A673 (cell line): Measurements from ENCODE around the gene FBXL17. TPM values are rescaled to one million over a fixed set of nuclear protein-coding genes. Genes with fewer than 3 reads are reported as not detected.

ENCODE experiments used
- BruUV-seq: library from RNA; stranded (reverse); fragments of 400-500 nt; replicated peaks from 2 replicates; lab custom pipeline; 2021; lab: Mats Ljungman, UMichigan
- CTCF ChIA-PET: fragments of 300-600 bp; sonication (Branson Sonifier 250); formaldehyde crosslinking; loops from one replicate; lab custom pipeline; 2022; ENCODE audit warnings: antibody characterized with exemption; lab: Charles Lee
- POLR2A ChIA-PET: fragments of 300-600 bp; sonication (Branson Sonifier 250); formaldehyde crosslinking; loops from one replicate; lab custom pipeline; 2022; ENCODE audit warnings: antibody characterized with exemption; ENCODE audit not compliant: low non-redundant PET; lab: Charles Lee
- DNase-seq: peaks from one replicate; pipeline ENCODE4 v3.0.0-alpha.2; 2015; ENCODE audit warnings: low spot score
- H3K27ac ChIP-seq: fragments of 200-600 bp; sonication (generic); 2 replicates; pipeline ENCODE4 v1.5.1; 2016; ENCODE audit warnings: mixed run types, low read depth, mild to moderate bottlenecking, mixed read lengths, antibody characterized with exemption, low read length; ENCODE audit not compliant: poor library complexity, severe bottlenecking
- H3K27me3 ChIP-seq: fragments of 200-600 bp; sonication (generic); replicated peaks from 2 replicates; pipeline ENCODE4 v1.6.1; 2017; ENCODE audit warnings: mixed run types, low read depth, mild to moderate bottlenecking, mixed read lengths, antibody characterized with exemption, low read length; ENCODE audit not compliant: insufficient read depth, poor library complexity
- H3K36me3 ChIP-seq: fragments of 200-600 bp; sonication (generic); 2 replicates; pipeline ENCODE4 v1.6.1; 2016; ENCODE audit warnings: mixed run types, mild to moderate bottlenecking, mixed read lengths, antibody characterized with exemption, low read length; ENCODE audit not compliant: insufficient read depth, poor library complexity, severe bottlenecking
- H3K4me1 ChIP-seq: fragments of 200-600 bp; sonication (generic); 2 replicates; pipeline ENCODE4 v1.6.1; 2017; ENCODE audit warnings: mixed run types, mild to moderate bottlenecking, mixed read lengths, antibody characterized with exemption, low read length; ENCODE audit not compliant: insufficient read depth, poor library complexity, severe bottlenecking
- H3K4me3 ChIP-seq: fragments of 200-600 bp; sonication (generic); 2 replicates; pipeline ENCODE4 v1.5.1; 2016; ENCODE audit warnings: low read depth, mixed run types, mild to moderate bottlenecking, mixed read lengths, low read length; ENCODE audit not compliant: poor library complexity, severe bottlenecking
- H3K9me3 ChIP-seq: fragments of 200-600 bp; sonication (generic); 2 replicates; pipeline ENCODE4 v1.6.1; 2016; ENCODE audit warnings: mixed run types, low read depth, mild to moderate bottlenecking, mixed read lengths, antibody characterized with exemption, low read length; ENCODE audit not compliant: poor library complexity, severe bottlenecking
- CTCF ChIP-seq: fragments of 300-800, 200-600 bp; sonication (generic); conservative IDR thresholded peaks from 2 replicates; pipeline ENCODE4 v1.5.1; 2017; ENCODE audit warnings: low read depth, mild to moderate bottlenecking, antibody characterized with exemption, low read length, moderate library complexity, mixed read lengths
- EZH2 ChIP-seq: fragments of 200-600 bp; sonication (generic); IDR thresholded peaks from 2 replicates; pipeline ENCODE4 v1.6.1; 2017; ENCODE audit warnings: borderline replicate concordance, low read depth, mild to moderate bottlenecking, mixed read lengths, antibody characterized with exemption, low read length; ENCODE audit not compliant: poor library complexity, severe bottlenecking
- intact Hi-C: fragments of 100-400 bp; cut with micrococcal nuclease; formaldehyde crosslinking; loops from one replicate; pipeline ENCODE4 v1.10.0; 2022; ENCODE audit not compliant: unreplicated experiment
- total RNA-seq: library from RNA; stranded (reverse); gene quantifications from 2 replicates; pipeline ENCODE4 v1.2.3, GENCODE V29; 2021

The FBXL17 gene
- total RNA-seq, 1 experiment from 2014 or later = 5.7 TPM

- no peaks in the 10 kb centered on the region for H3K36me3 ChIP-seq
- TF ChIP-seq EZH2 (no peak), CTCF (no peak)
- no TSS peak for BruUV-seq
- ChIA-PET CTCF (no interaction called here), POLR2A (no interaction called here)
- DNase-seq = no peak
- H3K27me3 ChIP-seq = no peaks in the 10 kb centered on the region
- intact Hi-C loops = no loop called here
- H3K9me3 ChIP-seq = no peaks in the 10 kb centered on the region
- H3K27ac ChIP-seq = no peak overlapping the region
- H3K4me1 ChIP-seq = no peaks in the 10 kb centered on the region
- no peak overlapping the region for H3K4me3 ChIP-seq
Observed at GRCh38 chr5:108084105-108084504, 297.8 kb downstream of the FBXL17 start.

GRCh38 chr5:108083232-108083631, 298.7 kb downstream of the FBXL17 start:
- no peaks in the 10 kb centered on the region for H3K27me3 ChIP-seq
- ChIA-PET POLR2A (no interaction called here), CTCF (no interaction called here)
- no TSS peak for BruUV-seq
- intact Hi-C loops = no loop called here
- no peak overlapping the region for H3K27ac ChIP-seq
- H3K36me3 ChIP-seq = no peaks in the 10 kb centered on the region
- DNase-seq = no peak
- no peaks in the 10 kb centered on the region for H3K4me1 ChIP-seq
- H3K9me3 ChIP-seq = no peaks in the 10 kb centered on the region
- H3K4me3 ChIP-seq = no peak overlapping the region
- TF ChIP-seq EZH2 = no peak
- no peak for TF ChIP-seq CTCF

GRCh38 chr5:108081707-108082106, 300.2 kb downstream of the FBXL17 start:
- DNase-seq = no peak
- Histone ChIP-seq H3K4me3 (no peak overlapping the region), H3K36me3 (no peaks in the 10 kb centered on the region), H3K4me1 (no peaks in the 10 kb centered on the region), H3K27ac (no peak overlapping the region), H3K27me3 (no peaks in the 10 kb centered on the region), H3K9me3 (no peaks in the 10 kb centered on the region)
- TF ChIP-seq EZH2 (no peak), CTCF (no peak)
- intact Hi-C loops = no loop called here
- BruUV-seq = no TSS peak
- POLR2A ChIA-PET = no interaction called here
- CTCF ChIA-PET = no interaction called here
